ENCODE data around the gene ITPR2.
"Not testable (repeated sequence)": the region's sequence is repeated elsewhere in the genome, so short reads cannot be mapped to it uniquely, and the experiment has no call there.

ITPR2 gene

GRCh38 chr12:26319511-26319910 is 513.5 kb downstream of the ITPR2 start:
- DNase-seq: no peak

- DNase-seq: no peak
These were observed 514.3 kb downstream of the ITPR2 start for GRCh38 chr12:26318661-26319068.

GRCh38 chr12:26317942-26318575 is 514.9 kb downstream of the ITPR2 start:
- DNase-seq: no peak

- DNase-seq: not testable (repeated sequence)
These were observed 518.9 kb downstream of the ITPR2 start for GRCh38 chr12:26314103-26314502.

GRCh38 chr12:26310489-26310888 is 522.5 kb downstream of the ITPR2 start:
- not testable (repeated sequence) for DNase-seq

- DNase-seq: no peak
These were observed 523.4 kb downstream of the ITPR2 start for GRCh38 chr12:26309634-26310033.

- no peak for DNase-seq
These were observed 528.7 kb downstream of the ITPR2 start for GRCh38 chr12:26304273-26304672.

GRCh38 chr12:26303418-26303817 is 529.6 kb downstream of the ITPR2 start:
- no peak for DNase-seq

GRCh38 chr12:26302776-26303175 is 530.2 kb downstream of the ITPR2 start:
- no peak for DNase-seq

GRCh38 chr12:26299751-26300150 is 533.2 kb downstream of the ITPR2 start:
- DNase-seq: no peak

GRCh38 chr12:26298785-26299621 is 534.0 kb downstream of the ITPR2 start:
- no peak for DNase-seq

GRCh38 chr12:26297396-26298070 is 535.5 kb downstream of the ITPR2 start:
- DNase-seq: no peak

- no peak for DNase-seq
These were observed 538.0 kb downstream of the ITPR2 start for GRCh38 chr12:26295001-26295400.

- DNase-seq: no peak
These were observed 539.4 kb downstream of the ITPR2 start for GRCh38 chr12:26293612-26294011.

GRCh38 chr12:26292596-26292995 is 540.4 kb downstream of the ITPR2 start:
- DNase-seq: no peak

GRCh38 chr12:26290565-26290964 is 542.4 kb downstream of the ITPR2 start:
- DNase-seq: no peak

- DNase-seq: peak; percentile 81 to 94
These were observed 545.2 kb downstream of the ITPR2 start for GRCh38 chr12:26287671-26288381.

All from cerebellar nuclear complex (tissue), 1 donor.